Measurements from ENCODE around the gene NFKBIB. TPM values are rescaled to one million over a fixed set of nuclear protein-coding genes. Genes with fewer than 3 reads are reported as not detected.

The NFKBIB gene
- polyA plus RNA-seq, 1 donor (not counting 4 experiments of a cell fraction or from before 2014, with no cell fraction given): 12.3 TPM

DNA sequence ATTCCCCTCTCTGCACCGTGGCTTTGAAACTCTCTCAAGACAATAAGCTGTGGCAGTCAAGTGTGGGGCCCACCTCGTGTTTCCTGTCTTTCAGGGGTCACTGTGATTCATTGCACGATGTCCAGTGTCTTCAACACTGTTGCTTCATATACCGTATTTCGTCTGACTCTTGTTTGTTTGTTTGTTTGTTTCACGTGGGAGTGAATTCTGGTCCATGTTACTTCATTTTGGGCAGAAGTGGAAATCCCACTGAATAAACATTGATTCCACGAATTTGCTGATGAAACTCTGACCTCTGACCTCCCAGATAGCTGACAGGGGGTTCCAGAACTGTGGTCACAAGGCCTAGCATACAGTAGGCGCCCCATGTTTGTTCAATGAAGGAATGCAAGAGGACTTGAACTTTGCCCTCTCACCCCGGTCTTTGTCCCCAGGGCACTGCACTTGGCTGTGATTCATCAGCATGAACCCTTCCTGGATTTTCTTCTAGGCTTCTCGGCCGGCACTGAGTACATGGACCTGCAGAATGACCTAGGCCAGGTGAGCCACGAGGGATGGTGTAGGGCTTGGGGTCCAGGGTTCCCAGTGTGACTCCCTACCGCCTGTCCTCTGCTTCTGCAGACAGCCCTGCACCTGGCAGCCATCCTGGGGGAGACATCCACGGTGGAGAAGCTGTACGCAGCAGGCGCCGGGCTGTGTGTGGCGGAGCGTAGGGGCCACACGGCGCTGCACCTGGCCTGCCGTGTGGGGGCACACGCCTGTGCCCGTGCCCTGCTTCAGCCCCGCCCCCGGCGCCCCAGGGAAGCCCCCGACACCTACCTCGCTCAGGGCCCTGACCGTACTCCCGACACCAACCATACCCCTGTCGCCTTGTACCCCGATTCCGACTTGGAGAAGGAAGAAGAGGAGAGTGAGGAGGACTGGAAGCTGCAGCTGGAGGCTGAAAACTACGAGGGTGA, 5.1 kb downstream of the NFKBIB start:
- no peak overlapping the region for H3K27ac ChIP-seq (ENCODE audit: control insufficient read depth, insufficient read depth, low read length)
- no peak overlapping the region for H2AFZ ChIP-seq (ENCODE audit: control insufficient read depth, low read length)
- H3K9me1 ChIP-seq (ENCODE audit: control insufficient read depth, extremely low read depth, insufficient read depth, low read length): no peaks in the 10 kb centered on the region
- H3K4me2 ChIP-seq (ENCODE audit: control insufficient read depth, extremely low read depth, insufficient read depth, low read depth, low read length): no peak overlapping the region
- H3K36me3 ChIP-seq (ENCODE audit: control insufficient read depth in 2 of 2, extremely low read depth in 1 of 2, insufficient read depth in 2 of 2, low read length in 2 of 2): peaks cover 4 to 7% of the 10 kb centered on the region in 2 experiments
- no peaks in the 10 kb centered on the region for H4K20me1 ChIP-seq (ENCODE audit: control insufficient read depth, extremely low read depth, insufficient read depth, low read length)
- dilution Hi-C loops (cut with MboI; ENCODE audit: extremely low pct_ligation_motif_present, low sequenced_read_pairs): no loop called here
- FAIRE-seq (no peak), DNase-seq (ENCODE audit: low read depth, low spot score) (no peak)
- TF ChIP-seq CTCF (optimal IDR thresholded peaks at IDR 0.05 in 1 of 3, IDR thresholded peaks at IDR 0.05 in 1 of 3, conservative IDR thresholded peaks at IDR 0.05 in 1 of 3; ENCODE audit: extremely low read depth in 1 of 3, insufficient read depth in 2 of 3, low read length in 3 of 3): no peak
- no peak for TF ChIP-seq EZH2 (IDR thresholded peaks at IDR 0.05; ENCODE audit: low read length)
- H3K9me3 ChIP-seq (ENCODE audit: control insufficient read depth, low read depth, low read length): no peaks in the 10 kb centered on the region
- no peaks in the 10 kb centered on the region for H3K4me1 ChIP-seq (ENCODE audit: control insufficient read depth, extremely low read depth, insufficient read depth, low read length)
- H3K9ac ChIP-seq (ENCODE audit: control insufficient read depth, extremely low read depth, insufficient read depth, low read length): no peak overlapping the region
- H3K4me3 ChIP-seq (ENCODE audit: control insufficient read depth in 2 of 3, extremely low read depth in 1 of 3, insufficient read depth in 2 of 3, low read depth in 1 of 3, low read length in 3 of 3): no peak overlapping the region
- H3K79me2 ChIP-seq (ENCODE audit: control insufficient read depth, insufficient read depth, low read length): peaks cover 20% of the 10 kb centered on the region
- H3K27me3 ChIP-seq (ENCODE audit: control insufficient read depth, extremely low read depth, insufficient read depth, low read length): no peaks in the 10 kb centered on the region

DNA sequence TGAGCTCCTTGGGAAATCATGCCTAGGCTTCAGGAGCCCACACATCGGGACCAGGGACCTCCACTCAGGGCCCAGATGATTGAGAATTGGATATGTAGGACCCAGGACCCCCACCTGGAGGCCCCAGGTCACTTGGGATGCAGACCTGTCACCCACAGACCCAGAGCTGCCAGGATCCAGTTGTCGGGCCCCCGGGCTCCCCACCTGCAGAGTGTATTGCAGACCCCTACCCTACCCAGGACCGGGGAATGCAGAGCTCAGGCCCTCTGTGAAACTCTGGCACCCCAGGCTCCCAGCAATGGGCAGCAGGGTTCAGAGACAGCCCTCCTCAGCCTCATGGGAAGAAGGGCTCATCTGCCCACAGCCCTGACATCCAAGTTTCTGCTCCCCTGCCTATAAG, 5.9 kb downstream of the NFKBIB start:
- no peaks in the 10 kb centered on the region for H3K4me1 ChIP-seq (ENCODE audit: control insufficient read depth, extremely low read depth, insufficient read depth, low read length)
- no peaks in the 10 kb centered on the region for H4K20me1 ChIP-seq (ENCODE audit: control insufficient read depth, extremely low read depth, insufficient read depth, low read length)
- no peaks in the 10 kb centered on the region for H3K9me1 ChIP-seq (ENCODE audit: control insufficient read depth, extremely low read depth, insufficient read depth, low read length)
- H3K36me3 ChIP-seq (ENCODE audit: control insufficient read depth in 2 of 2, extremely low read depth in 1 of 2, insufficient read depth in 2 of 2, low read length in 2 of 2): peaks cover 4 to 7% of the 10 kb centered on the region in 2 experiments
- H3K27ac ChIP-seq (ENCODE audit: control insufficient read depth, insufficient read depth, low read length): no peak overlapping the region
- no peak for FAIRE-seq
- no peaks in the 10 kb centered on the region for H3K9me3 ChIP-seq (ENCODE audit: control insufficient read depth, low read depth, low read length)
- no peak overlapping the region for H3K9ac ChIP-seq (ENCODE audit: control insufficient read depth, extremely low read depth, insufficient read depth, low read length)
- H3K27me3 ChIP-seq (ENCODE audit: control insufficient read depth, extremely low read depth, insufficient read depth, low read length): no peaks in the 10 kb centered on the region
- no peak overlapping the region for H3K4me3 ChIP-seq (ENCODE audit: control insufficient read depth in 2 of 3, extremely low read depth in 1 of 3, insufficient read depth in 2 of 3, low read depth in 1 of 3, low read length in 3 of 3)
- no peak overlapping the region for H2AFZ ChIP-seq (ENCODE audit: control insufficient read depth, low read length)
- TF ChIP-seq EZH2 (IDR thresholded peaks at IDR 0.05; ENCODE audit: low read length) (no peak), CTCF (optimal IDR thresholded peaks at IDR 0.05 in 1 of 3, IDR thresholded peaks at IDR 0.05 in 1 of 3, conservative IDR thresholded peaks at IDR 0.05 in 1 of 3; ENCODE audit: extremely low read depth in 1 of 3, insufficient read depth in 2 of 3, low read length in 3 of 3) (no peak)
- H3K4me2 ChIP-seq (ENCODE audit: control insufficient read depth, extremely low read depth, insufficient read depth, low read depth, low read length): no peak overlapping the region
- dilution Hi-C loops (cut with MboI; ENCODE audit: extremely low pct_ligation_motif_present, low sequenced_read_pairs): no loop called here
- H3K79me2 ChIP-seq (ENCODE audit: control insufficient read depth, insufficient read depth, low read length): peaks cover 14% of the 10 kb centered on the region
- DNase-seq (ENCODE audit: low read depth, low spot score): no peak

Data from keratinocyte (primary cell).